SW 1271 (cell line): ENCODE results near the gene OR10C1.
"Not testable (repeated sequence)": the region's sequence is repeated elsewhere in the genome, so short reads cannot be mapped to it uniquely, and the experiment has no call there.

Source experiments
- DNase-seq, 2 experiments: peaks; one replicate each; lab custom pipeline; 2025; lab: John Stamatoyannopoulos, UW

OR10C1 gene, protein sequence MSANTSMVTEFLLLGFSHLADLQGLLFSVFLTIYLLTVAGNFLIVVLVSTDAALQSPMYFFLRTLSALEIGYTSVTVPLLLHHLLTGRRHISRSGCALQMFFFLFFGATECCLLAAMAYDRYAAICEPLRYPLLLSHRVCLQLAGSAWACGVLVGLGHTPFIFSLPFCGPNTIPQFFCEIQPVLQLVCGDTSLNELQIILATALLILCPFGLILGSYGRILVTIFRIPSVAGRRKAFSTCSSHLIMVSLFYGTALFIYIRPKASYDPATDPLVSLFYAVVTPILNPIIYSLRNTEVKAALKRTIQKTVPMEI

DNA sequence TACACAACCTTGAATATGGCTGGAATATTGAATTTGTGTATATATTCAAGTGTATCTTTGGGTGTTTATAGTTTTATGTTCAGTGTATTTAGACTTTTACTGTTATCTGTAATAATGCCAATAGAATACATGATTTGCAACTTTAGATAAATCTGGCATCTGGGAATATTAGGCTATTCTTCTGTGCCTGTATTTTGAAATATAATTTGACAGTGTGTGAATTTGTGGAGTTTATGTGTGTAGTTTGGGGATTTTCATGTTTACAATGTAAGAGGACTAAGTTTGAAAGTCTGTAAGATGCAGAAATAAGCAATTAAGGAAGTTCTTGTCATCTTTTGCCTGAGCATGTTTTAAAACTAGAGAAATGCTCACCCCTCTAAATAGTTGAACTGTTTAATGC lies at the start of gene OR10C1:
OR10C1 (plus strand) TSS at position 301 of the 400 bp plus-strand sequence. CDS start 710 bp downstream, outside the sequence.
- DNase-seq, result no peak

DNA sequence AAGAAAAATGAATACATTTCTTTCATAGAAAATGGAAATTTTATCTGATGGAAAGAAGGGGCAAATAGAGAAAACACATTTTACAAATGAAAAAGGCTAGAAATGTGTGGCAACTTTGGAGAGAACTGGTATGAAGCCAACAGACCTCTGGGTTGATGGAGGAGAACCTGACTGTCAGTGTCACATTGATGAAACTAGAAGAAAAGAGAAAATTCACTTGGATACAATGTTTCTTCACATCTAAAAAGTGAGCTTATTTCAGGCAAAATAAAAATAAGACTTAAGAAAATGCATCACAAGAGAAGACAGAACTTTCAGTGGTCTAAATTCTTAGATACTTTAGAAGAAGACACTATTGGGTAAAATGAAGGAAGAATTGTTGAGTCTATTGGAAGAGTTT lies 43.8 kb upstream of the OR10C1 start, which contains the start of gene OR12D2:
OR12D2 (plus strand) TSS at position 301 of the 400 bp plus-strand sequence. CDS start 1,069 bp downstream, outside the sequence.
- no peak for DNase-seq

DNA sequence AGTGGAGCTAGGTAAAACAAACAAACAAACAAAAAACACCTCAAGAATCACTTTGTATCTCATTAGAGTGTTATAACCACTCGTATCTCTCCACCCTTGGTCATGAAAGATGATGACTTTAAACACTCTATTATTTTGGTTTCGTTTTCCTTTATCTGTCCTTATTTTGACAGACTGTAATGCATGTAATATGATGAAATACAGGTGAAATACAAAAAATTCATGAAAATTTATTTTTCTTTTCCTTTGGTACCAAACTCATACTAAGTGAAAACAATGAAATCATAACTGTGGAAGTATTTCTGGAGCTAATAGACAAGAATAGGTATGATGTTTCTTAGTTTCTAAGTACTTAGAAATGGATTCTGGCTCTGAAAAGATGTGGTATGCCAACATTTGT lies 39.6 kb upstream of the OR10C1 start:
- no peak for DNase-seq

DNA sequence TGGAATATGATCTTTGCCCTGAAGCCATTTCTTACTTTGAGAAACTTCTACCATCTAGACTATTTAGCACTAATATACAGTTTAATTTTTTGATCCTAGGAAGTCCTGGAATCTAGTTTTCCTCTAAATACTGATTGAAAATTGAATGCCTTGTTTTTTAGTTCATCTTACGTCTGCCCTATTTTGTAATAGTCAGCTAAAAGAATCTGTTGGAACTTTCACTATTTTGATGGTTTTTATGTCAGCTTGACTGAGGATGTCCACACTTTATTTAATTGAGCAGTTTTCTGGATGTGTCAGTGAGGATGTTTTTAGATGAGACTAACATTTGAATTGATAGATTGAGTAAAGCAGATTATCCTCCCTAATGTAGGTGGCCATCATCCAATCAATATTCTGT lies 35.3 kb upstream of the OR10C1 start:
- DNase-seq, result no peak

DNA sequence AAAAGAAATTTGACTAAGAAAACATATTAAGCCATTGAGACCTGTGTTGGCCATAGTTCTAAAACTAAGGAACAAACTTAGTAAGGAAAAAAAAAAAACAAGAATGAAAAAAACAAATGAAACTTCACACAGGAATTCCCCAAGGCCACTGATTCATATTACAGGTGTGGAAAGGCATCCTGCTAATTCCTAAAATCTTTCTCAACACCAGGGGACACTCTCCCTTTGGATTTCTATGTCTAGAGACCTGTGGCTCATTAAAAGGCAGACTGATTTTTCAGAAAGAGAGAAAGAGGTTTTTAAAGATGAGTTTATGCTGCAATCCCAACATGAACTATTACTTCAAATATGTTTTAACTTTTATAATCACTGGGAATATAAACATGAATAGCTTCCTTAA lies 24.5 kb upstream of the OR10C1 start, which contains the start of gene OR12D1:
OR12D1 (plus strand) TSS at position 341 of the 400 bp plus-strand sequence.
- DNase-seq, result peak in 1 of 2 experiments; percentile 14

DNA sequence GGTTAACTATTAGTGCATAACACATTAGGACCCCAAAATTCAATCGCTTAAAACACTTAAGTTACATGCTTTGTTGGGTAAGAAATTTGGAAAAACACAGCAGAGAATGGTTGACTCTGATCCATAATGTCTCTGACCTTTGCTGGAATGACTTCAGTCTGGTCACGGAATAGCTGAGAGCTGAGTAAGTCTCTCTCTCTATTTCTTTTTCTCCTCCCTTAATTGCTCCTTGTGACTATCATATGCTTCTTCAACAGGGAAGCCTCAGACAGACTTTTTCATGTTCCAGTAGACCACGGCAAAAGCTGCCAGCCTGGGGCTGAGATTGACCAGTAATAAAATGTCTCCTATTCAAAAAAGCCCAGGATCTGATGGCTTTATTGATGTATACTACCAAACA lies 19.6 kb upstream of the OR10C1 start:
- no peak for DNase-seq

DNA sequence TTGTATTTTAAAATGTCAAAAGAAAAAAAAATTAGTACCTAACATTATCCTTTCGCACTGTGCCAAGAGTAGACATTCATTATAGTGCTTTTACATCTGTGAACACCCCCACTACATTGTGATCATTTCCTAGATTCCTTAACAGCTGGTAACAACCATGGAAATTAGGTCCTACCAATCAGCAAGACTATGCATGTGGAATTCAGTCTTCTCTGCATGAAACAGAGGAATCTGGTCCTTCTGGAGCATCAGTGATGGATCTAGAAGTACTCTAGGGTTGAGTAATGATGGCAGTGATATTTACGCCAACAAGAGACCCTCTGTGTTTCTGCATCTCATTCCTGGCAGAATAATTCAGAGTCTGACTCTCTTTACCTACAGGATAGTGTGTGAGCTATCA lies 14.9 kb upstream of the OR10C1 start:
- no peak for DNase-seq

DNA sequence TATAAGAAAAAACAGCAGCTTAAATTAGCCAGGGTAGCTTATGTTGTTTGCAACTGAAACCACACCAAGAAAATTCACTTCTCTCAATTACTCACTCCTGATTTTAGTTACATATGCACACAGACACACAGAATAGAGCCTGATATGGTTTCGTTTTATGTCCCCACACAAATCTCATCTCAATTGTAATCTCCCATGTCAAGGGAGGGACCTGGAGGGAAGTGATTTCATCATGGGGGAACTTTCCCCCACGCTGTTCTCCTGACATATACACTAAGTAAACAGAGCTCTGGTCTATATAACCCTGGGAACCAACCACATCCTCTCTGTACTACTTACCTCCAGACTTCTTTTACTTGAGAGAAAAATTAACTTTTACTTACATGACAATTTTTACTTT lies 14.5 kb upstream of the OR10C1 start:
- DNase-seq, result no peak

DNA sequence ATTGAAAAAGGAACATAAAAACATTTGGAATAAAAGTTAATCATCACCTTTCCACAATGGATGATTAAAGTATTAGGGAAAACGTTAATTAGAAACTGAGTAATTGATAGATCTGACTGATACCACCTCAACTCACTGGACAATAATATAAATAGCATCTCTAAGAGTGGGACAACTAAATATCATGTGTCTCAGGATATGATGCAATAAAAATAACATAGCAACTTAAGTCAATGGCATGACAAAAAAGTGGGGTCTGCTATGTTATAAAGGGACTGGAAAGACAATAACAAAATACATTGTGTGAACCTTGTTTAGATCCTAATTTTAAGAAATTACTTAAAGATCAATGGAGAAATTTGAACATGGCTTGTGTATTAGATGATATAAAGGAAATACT lies 14.0 kb upstream of the OR10C1 start:
- no peak for DNase-seq

DNA sequence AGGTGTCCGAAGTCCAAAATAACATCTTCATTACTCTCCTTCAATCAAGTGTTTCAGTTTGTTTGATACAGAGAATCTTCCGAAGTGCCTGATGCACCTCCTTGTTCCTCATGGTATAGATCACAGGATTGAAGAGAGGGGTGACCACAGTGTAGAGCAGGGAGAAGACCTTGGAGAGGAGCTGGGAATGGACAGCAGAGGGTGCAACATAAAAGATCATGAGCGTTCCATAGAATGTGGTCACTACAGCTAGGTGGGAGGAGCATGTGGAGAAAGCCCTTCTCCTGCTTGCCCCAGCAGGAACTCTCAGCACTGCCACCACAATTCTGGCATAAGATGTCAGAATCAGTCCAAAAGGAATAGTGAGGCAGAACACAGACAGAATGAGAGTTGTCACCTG lies 12.5 kb upstream of the OR10C1 start:
- DNase-seq, result peak in 1 of 2 experiments; percentile 19

DNA sequence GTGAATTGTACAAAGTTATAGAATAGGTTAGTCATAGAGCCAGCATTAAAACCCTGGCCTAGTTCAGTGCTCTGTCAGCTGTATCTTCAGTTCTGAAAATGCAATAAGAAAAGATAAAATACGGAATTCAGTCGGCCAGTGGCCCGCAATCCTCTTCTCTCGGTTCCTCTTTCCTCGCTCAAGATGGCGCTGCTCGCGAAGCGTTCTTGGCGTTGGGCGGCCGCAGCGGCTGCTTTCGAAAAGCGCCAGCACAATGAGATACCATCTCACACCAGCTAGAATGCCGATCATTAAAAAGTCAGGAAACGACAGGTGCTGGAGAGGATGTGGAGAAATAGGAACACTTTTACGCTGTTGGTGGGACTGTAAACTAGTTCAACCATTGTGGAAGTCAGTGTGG lies 2.4 kb upstream of the OR10C1 start:
- DNase-seq, result not testable (repeated sequence)

DNA sequence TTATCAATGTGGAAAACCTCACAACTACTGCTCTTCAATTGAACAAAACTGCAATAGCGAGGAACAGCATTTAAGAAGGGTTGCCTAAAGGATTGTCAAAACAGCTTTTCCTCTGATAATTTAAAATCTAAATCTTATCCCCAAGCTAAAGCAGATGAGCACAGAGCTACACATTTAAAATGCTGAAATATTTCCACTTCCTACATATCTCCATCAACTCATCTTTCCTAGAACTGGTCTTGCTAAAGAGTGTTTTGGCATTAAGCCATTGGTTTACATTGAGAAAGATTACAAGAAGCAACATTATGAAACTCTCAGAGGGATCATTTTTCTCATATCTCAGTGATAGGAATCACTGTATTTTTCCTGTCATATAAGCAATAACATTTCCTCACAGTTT lies 3.6 kb downstream of the OR10C1 start:
- no peak for DNase-seq

DNA sequence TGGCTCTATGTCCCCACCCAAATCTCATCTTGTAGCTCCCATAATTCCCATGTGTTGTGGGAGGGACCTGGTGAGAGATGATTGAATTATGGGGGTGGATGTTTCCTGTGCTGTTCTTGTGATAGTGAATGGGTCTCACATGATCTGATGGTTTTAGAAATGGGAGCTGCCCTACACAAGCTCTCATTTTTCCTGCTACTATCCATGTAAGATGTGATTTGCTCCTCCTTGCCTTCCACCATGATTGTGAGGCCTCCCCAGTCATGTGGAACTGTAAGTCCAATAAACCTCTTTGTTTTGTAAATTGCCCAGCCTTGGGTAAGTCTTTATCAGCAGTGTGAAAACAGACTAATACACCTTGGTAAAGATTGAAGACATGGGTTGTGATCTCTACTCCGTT lies 4.9 kb downstream of the OR10C1 start:
- DNase-seq, result not testable (repeated sequence)

DNA sequence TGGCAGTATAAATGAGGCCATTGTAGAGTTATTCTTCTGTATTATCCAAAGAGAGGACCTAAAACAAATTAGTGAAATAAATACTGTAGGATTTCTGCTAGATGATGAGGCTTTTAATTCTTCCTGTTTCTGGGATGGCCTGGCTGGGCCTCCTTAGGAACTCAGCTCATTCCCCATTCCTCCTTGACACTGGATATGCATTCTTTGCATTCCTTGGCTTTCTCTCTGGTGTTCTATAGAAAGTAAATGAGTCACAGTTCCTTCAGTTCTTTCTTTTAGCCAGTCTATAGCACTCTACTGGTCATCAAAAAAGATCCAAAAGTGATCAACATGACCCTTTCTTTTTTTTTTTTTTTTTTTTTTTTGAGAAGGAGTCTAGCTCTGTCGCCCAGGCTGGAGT lies 8.6 kb downstream of the OR10C1 start:
- peak in 1 of 2 experiments; percentile 20 for DNase-seq

DNA sequence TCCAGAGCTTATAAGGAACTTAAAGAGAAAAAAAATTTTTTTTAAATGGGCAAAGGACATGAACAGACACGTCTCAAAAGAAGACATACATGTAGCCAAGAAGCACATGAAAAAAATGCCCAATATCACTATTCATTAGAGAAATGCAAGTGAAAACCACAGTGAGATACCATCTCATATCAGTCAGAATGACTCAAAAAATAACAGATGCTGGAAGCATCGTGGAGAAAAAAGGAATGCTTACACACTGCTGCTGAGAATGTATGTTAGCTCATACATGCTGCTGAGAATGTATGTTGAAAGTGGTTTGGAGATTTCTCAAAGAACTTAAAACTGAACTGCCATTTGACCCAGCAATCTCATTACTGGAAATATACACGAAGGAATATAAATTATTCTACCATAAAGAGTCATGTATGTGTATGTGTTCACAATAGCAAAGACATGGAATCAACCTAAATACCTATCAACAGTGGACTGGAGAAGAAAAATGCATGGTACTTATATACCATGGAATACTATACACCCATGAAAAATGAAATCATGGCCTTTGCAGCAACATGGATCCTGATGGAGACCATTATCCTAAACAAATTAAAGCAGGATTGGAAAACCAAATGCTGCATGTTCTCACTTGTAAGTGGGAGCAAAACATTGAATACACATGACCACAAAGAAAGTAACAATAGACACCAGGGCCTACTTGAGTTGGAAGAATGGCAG lies 12.5 kb downstream of the OR10C1 start:
- DNase-seq, result no peak

DNA sequence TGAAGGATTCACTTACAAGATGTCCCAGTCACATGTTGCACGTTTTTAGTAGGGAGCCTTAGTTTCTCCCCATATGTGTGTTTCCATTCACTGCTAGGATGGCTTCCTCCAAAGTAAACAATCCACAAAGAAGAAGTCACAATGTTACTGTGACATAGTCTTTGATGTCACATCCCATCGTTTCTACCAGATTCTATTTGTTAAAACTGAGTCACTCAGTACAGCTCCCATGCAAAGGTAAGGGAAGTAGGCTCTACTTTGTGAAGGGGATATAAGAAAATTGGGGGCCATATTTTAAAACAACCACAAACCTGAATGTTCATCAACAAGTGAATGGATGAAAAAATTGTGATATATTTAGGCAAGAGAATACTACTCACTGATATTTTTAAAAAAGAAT lies 17.9 kb downstream of the OR10C1 start, which contains the start of the genes OR11A1 and OR2H1:
OR11A1 (minus strand) TSS at position 101 of the 400 bp plus-strand sequence. CDS start 29,430 bp downstream, outside the sequence.
OR2H1 (plus strand) TSS at position 185 of the 400 bp plus-strand sequence. CDS start 4,615 bp downstream, outside the sequence.
- no peak for DNase-seq

DNA sequence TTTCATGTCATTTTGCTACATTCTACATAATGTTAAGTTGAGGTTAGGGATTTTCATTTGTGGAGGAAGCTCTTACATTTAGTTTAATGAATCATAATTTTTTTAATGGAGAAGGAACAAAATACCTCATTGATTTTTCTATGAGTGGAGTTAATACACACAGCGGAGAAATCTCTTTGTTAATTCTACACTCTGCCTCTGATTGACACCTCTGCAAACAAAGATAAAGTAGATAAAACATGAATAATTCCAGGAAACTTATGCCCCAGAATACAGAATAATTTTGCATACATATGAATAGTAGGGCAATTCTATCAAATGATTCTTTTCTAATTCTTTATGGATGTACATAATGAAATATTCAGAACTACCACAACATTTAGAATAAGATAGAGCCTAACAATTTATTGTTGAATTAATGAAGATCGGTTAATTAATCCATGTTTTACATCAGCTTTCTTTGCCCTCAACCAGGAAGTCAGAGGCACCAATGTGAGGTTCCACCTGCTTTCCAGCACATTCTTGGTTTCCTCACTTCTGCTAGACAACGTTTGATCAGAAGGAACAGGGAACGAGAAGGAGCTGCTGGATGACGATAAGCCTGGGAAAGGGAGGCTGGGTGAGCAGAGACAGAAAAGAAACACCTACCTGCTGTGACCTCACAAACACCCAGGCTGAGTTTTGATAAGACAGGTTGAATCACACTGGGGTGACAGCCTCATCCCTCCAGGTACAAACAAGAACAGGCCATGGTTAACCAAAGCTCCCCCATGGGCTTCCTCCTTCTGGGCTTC lies 22.1 kb downstream of the OR10C1 start:
- DNase-seq, result no peak

DNA sequence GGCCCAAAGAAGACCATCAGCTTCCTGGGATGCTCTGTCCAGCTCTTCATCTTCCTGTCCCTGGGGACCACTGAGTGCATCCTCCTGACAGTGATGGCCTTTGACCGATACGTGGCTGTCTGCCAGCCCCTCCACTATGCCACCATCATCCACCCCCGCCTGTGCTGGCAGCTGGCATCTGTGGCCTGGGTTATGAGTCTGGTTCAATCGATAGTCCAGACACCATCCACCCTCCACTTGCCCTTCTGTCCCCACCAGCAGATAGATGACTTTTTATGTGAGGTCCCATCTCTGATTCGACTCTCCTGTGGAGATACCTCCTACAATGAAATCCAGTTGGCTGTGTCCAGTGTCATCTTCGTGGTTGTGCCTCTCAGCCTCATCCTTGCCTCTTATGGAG lies 22.9 kb downstream of the OR10C1 start:
- no peak for DNase-seq

DNA sequence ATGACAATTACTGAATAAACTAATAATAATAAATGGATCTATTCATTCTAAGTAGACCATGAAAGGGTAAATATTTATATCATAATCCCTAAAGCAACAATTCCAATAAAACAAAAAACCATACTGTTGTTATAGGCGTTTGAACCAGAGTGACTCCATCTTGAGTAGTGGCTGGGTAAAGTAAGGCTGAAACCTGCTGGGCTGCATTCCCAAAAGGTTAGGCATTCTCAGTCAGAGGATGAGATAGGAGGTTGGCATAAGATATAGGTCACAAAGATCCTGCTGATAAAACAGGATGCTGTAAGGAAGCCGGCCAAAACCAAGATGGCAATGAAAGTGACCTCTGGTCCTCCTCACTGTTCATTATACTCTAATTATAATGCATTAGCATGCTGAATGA lies 26.2 kb downstream of the OR10C1 start:
- DNase-seq, result no peak

DNA sequence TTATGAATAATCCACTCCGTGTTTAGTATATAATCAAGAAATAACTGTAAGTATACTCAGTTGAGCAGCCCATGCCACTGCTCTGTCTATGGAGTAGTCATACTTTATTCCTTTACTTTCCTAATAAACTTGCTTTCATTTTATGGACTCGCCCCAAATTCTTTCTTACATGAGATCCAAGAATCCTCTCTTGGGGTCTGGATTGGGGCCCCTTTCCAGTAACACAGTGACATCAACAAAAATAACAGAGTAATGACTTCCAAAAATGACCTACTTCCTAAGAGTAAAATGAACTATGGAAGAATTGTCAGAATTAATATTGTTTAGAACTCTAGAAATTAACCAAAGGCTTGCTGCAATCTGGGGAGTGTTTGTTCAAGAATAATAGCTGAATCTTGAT lies 26.7 kb downstream of the OR10C1 start:
- no peak for DNase-seq

DNA sequence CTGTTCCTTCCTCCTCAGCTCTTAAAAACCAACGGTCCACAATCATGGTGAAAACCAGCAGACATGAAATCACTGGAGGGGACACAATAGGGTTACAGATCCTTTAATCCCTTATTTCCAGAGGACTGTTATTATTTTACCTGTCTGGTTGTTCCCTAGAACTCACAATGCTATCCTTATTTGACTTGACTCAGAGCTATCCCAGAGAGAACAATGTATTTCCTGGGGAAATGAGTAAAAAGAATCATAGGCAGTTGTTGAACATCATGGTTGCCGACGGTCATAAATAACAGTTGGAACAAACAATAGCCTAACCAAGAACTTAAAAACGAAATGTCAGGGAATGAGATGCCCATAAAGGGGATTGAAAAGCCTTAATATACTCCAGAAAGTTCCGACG lies 27.1 kb downstream of the OR10C1 start:
- DNase-seq, result no peak

DNA sequence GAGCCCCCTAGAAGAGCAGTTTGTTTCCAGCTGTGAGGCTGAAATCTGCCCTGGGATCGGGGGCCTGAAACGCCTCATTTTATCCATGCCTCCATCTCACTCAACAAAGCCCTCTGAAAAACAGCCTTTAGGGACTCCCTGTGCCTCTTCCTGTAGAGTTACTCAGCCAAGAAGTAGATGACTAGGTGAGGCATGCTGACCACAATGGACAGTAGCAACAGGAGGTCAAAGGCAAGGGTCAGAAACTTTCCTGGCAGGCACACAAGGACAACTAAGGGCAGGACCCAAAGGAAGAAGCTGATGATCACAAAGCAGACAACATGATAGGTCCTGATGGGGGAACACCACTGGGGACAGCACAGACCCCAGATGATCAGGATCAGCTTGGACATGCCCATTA lies 35.9 kb downstream of the OR10C1 start:
- no peak for DNase-seq
